ENCODE data around the gene DAAM2.

GRCh38 chr6:39834278-39834677, 42.1 kb downstream of the DAAM2 start:
- TF ChIP-seq EP300 (IDR thresholded peaks at IDR 0.05): no peak
- TF ChIP-seq CTCF (IDR thresholded peaks at IDR 0.05): no peak
- TF ChIP-seq POLR2A (IDR thresholded peaks at IDR 0.05): no peak
- TF ChIP-seq POLR2AphosphoS5 (IDR thresholded peaks at IDR 0.05): no peak
